Esophagus muscularis mucosa (tissue), 4 donors: ENCODE data around the gene SPATA2L.

Experiments
- EP300 ChIP-seq: sonication (generic); formaldehyde crosslinking; IDR thresholded peaks from one replicate; pipeline ENCODE4 v1.6.1; 2017; ENCODE audit warnings: antibody characterized with exemption
- POLR2A ChIP-seq: fragments of 450-650 bp; IDR thresholded peaks from one replicate; pipeline ENCODE4 v1.6.1; 2017; ENCODE audit warnings: antibody characterized with exemption, moderate library complexity, mild to moderate bottlenecking, low read depth
- POLR2AphosphoS5 ChIP-seq, 2 donors: sonication (generic); formaldehyde crosslinking; IDR thresholded peaks; one replicate each; pipeline ENCODE4 v1.6.1; 2017; ENCODE audit warnings: antibody characterized with exemption in 2 of 2
- TF ChIP-seq, protein P1 (sequence below), 3 experiments: fragments of 200-600 bp in 2 of 3; fragments of 450-650 bp in 1 of 3; sonication (generic) in 2 of 3; IDR thresholded peaks; one replicate each; pipeline ENCODE4 v1.5.1; 2017 to 2019; ENCODE audit warnings: antibody characterized with exemption in 3 of 3, mild to moderate bottlenecking in 2 of 3, moderate library complexity in 1 of 3

DNA sequence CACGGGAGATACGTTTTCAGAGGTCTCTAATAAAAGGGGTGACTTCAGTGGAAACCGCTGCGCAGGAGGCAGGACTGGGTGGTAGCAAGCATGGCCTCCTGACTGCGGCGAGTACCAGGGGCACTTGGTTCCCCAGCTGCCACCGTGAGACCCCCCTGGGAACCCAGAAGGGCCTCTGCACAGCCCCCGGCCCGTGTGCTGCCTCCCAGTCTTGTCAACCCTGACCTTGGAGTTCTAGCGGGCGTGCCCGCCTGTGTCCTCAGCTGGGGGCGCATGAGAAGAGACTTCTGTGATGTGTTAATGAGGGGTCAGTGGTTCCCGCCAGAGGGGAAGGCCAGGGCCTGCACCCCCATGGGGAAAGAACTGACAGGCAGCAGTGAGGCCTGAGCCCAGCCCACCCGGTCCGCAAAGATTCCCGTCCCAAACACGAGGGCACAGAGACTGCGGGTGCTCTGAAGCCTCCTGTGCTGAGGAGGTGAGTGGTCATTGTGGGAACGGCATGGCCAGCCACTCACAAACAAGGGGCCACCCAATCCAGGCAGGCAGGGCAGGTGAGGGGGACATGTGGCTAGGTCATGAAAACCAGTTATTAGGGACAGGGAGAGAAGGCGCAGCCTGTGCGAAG lies 29.2 kb upstream of the SPATA2L start:
- TF ChIP-seq POLR2A (no peak), EP300 (no peak), POLR2AphosphoS5 (IDR thresholded peaks at IDR 0.05) (no peak)
- TF ChIP-seq, protein P1, sequence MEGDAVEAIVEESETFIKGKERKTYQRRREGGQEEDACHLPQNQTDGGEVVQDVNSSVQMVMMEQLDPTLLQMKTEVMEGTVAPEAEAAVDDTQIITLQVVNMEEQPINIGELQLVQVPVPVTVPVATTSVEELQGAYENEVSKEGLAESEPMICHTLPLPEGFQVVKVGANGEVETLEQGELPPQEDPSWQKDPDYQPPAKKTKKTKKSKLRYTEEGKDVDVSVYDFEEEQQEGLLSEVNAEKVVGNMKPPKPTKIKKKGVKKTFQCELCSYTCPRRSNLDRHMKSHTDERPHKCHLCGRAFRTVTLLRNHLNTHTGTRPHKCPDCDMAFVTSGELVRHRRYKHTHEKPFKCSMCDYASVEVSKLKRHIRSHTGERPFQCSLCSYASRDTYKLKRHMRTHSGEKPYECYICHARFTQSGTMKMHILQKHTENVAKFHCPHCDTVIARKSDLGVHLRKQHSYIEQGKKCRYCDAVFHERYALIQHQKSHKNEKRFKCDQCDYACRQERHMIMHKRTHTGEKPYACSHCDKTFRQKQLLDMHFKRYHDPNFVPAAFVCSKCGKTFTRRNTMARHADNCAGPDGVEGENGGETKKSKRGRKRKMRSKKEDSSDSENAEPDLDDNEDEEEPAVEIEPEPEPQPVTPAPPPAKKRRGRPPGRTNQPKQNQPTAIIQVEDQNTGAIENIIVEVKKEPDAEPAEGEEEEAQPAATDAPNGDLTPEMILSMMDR (IDR thresholded peaks at IDR 0.05): no peak
